ENCODE data around the gene RAP1GDS1. TPM values are rescaled to one million over a fixed set of nuclear protein-coding genes. Genes with fewer than 3 reads are reported as not detected.

RAP1GDS1 gene
- polyA plus RNA-seq, 1 of the 3 experiments (the other 2 are of a cell fraction), result 25.6 TPM

GRCh38 chr4:98242538-98242937 lies 18.6 kb upstream of the RAP1GDS1 start:
- Histone ChIP-seq H3K9ac (no peak overlapping the region), H2AFZ (ENCODE audit: low read depth) (peak overlapping the region; percentile 43), H3K79me2 (ENCODE audit: insufficient read depth) (no peaks in the 10 kb centered on the region), H3K9me3 (no peaks in the 10 kb centered on the region), H3K9me2 (no peaks in the 10 kb centered on the region), H3K27ac (ENCODE audit: low read depth in 2 of 2, low read length in 1 of 2) (no peak overlapping the region), H3K27me3 (ENCODE audit: insufficient read depth) (no peaks in the 10 kb centered on the region), H4K20me1 (ENCODE audit: insufficient read depth) (no peaks in the 10 kb centered on the region), H3K4me2 (0 out of 2 replicates have a peak overlapping the region, but pooled peaks have one; percentile 23), H3K36me3 (replicated peaks in 1 of 2; ENCODE audit: control insufficient read depth in 1 of 2, insufficient read depth in 2 of 2, low read length in 1 of 2) (no peaks in the 10 kb centered on the region), H3K4me3 (ENCODE audit: low read depth in 2 of 2, low read length in 1 of 2) (no peak overlapping the region), H3F3A (replicated peaks; ENCODE audit: insufficient read depth) (no peaks in the 10 kb centered on the region), H3K4me1 (ENCODE audit: control insufficient read depth in 1 of 2, insufficient read depth in 2 of 2, low read depth in 1 of 2, low read length in 1 of 2) (no peaks in the 10 kb centered on the region)
- ChIA-PET CTCF (interaction anchor here (0.9 kb wide), 1 partner anchor 541 kb away, joined by 3 read pairs; no protein-coding TSS in a partner anchor), POLR2A (no interaction called here)
- no peak for DNase-seq
- WGBS (ENCODE audit: low lambda C conversion rate), result 18% methylated on average over 2 of the region's 2 CpGs
- TF ChIP-seq MXI1 (IDR thresholded peaks at IDR 0.05; ENCODE audit: low read depth, low read length) (no peak), CTCF (IDR thresholded peaks at IDR 0.05) (no peak), USF1 (IDR thresholded peaks at IDR 0.05; ENCODE audit: borderline replicate concordance, low read depth) (no peak), GABPA (IDR thresholded peaks at IDR 0.05; ENCODE audit: low read depth) (no peak), JUND (IDR thresholded peaks at IDR 0.05) (peak; percentile 49), FOXM1 (IDR thresholded peaks at IDR 0.05; ENCODE audit: low read depth) (0 out of 2 replicates have a peak, but pooled peaks have one; percentile 57), GATA2 (CRISPR knock-in tag; IDR thresholded peaks at IDR 0.05) (no peak), TCF12 (IDR thresholded peaks at IDR 0.05) (peak; percentile 84), RCOR1 (IDR thresholded peaks at IDR 0.05; ENCODE audit: low read length) (no peak), RXRA (IDR thresholded peaks at IDR 0.05; ENCODE audit: borderline replicate concordance, low read depth) (no peak), USF2 (IDR thresholded peaks at IDR 0.05; ENCODE audit: borderline replicate concordance, low read depth, low read length) (no peak), IRF3 (IDR thresholded peaks at IDR 0.05; ENCODE audit: low read depth, low read length) (no peak), EZH2phosphoT487 (IDR thresholded peaks at IDR 0.05; ENCODE audit: borderline replicate concordance, low read depth) (no peak), SMC3 (IDR thresholded peaks at IDR 0.05; ENCODE audit: low read depth, low read length) (no peak), POLR2AphosphoS5 (IDR thresholded peaks at IDR 0.05; ENCODE audit: low read depth, low read length) (no peak), RFX5 (IDR thresholded peaks at IDR 0.05; ENCODE audit: low read length) (no peak), RAD21 (IDR thresholded peaks at IDR 0.05; ENCODE audit: low read length) (no peak), CHD2 (IDR thresholded peaks at IDR 0.05; ENCODE audit: low read length, partially characterized antibody) (no peak), NRF1 (IDR thresholded peaks at IDR 0.05; ENCODE audit: low read depth, low read length) (no peak), PBX3 (IDR thresholded peaks at IDR 0.05) (peak; percentile 23; the same call in 1 of the 2 replicates), YY1 (IDR thresholded peaks at IDR 0.05; ENCODE audit: low read depth) (no peak), ZBTB33 (IDR thresholded peaks at IDR 0.05; ENCODE audit: borderline replicate concordance, low read depth) (no peak), MAX (IDR thresholded peaks at IDR 0.05; ENCODE audit: low read depth) (0 out of 2 replicates have a peak, but pooled peaks have one; percentile 35), FOSL2 (IDR thresholded peaks at IDR 0.05; ENCODE audit: borderline replicate concordance, low read depth) (peak; percentile 23; the same call in 1 of the 2 replicates), EP300 (IDR thresholded peaks at IDR 0.05; ENCODE audit: borderline replicate concordance in 1 of 2, low read depth in 1 of 2, low read length in 1 of 2) (peak in 1 of 2 experiments; percentile 61; a peak in 1 of 4 replicates), MEF2A (IDR thresholded peaks at IDR 0.05; ENCODE audit: borderline replicate concordance, low read depth) (no peak; the same call in 1 of the 2 replicates)
